H1 (cell line): ENCODE data around the gene INPP5K. TPM values are rescaled to one million over a fixed set of nuclear protein-coding genes. Genes with fewer than 3 reads are reported as not detected.

ENCODE experiments used
- CTCF ChIA-PET: fragments of 300-600 bp; sonication (Branson Sonifier 250); formaldehyde crosslinking; loops from one replicate; lab custom pipeline; 2021; ENCODE audit not compliant: partially characterized antibody; lab: Charles Lee
- POLR2A ChIA-PET: fragments of 300-600 bp; sonication (Branson Sonifier 250); formaldehyde crosslinking; loops from one replicate; lab custom pipeline; 2021; ENCODE audit warnings: inconsistent platforms; ENCODE audit not compliant: partially characterized antibody; lab: Charles Lee
- DNase-seq, 2 experiments: peaks; one replicate each; pipeline versions ENCODE4 v3.0.0 to v3.0.0-alpha.2; 2010 to 2022; ENCODE audit warnings: low spot score in 2 of 2, low read depth in 1 of 2, mixed read lengths in 1 of 2
- FAIRE-seq: peaks from 2 replicates; lab custom pipeline; 2011; peaks lifted over from hg19 to GRCh38; lab: Jason Lieb, UNC
- H2AFZ ChIP-seq: 2 replicates; pipeline ENCODE4 v1.8.1; 2012; ENCODE audit warnings: low read length, inconsistent platforms
- H2AK5ac ChIP-seq: 2 replicates; pipeline ENCODE4 v1.6.1; 2013; ENCODE audit warnings: low read depth, low read length
- H2BK120ac ChIP-seq: replicated peaks from 2 replicates; pipeline ENCODE3; 2013; ENCODE audit warnings: low read depth, low read length, inconsistent platforms
- H2BK12ac ChIP-seq: 2 replicates; pipeline ENCODE4 v1.6.1; 2013; ENCODE audit warnings: low read depth, low read length
- H2BK15ac ChIP-seq: 2 replicates; pipeline ENCODE4 v1.6.1; 2013; ENCODE audit warnings: low read length
- H2BK20ac ChIP-seq: 2 replicates; pipeline ENCODE4 v1.6.1; 2013; ENCODE audit warnings: low read length
- H2BK5ac ChIP-seq: 2 replicates; pipeline ENCODE4 v1.6.1; 2013; ENCODE audit warnings: low read depth, low read length
- H3K14ac ChIP-seq: 2 replicates; pipeline ENCODE4 v1.6.1; 2013; ENCODE audit warnings: inconsistent platforms; ENCODE audit not compliant: insufficient read length
- H3K18ac ChIP-seq: 2 replicates; pipeline ENCODE4 v1.6.1; 2013; ENCODE audit warnings: low read length; ENCODE audit errors: extremely low read depth
- H3K23ac ChIP-seq: 2 replicates; pipeline ENCODE4 v1.6.1; 2013; ENCODE audit warnings: inconsistent platforms; ENCODE audit not compliant: insufficient read length
- H3K23me2 ChIP-seq: 2 replicates; pipeline ENCODE4 v1.6.1; 2013; ENCODE audit warnings: low read depth, low read length
- H3K27ac ChIP-seq: 2 replicates; pipeline ENCODE4 v1.6.1; 2011; ENCODE audit warnings: low read depth, low read length, inconsistent platforms
- H3K27me3 ChIP-seq, 4 experiments: replicated peaks in 1 of 4; 1 replicate in 1 of 4; 2 replicates in 3 of 4; pipeline versions ENCODE4 v1.6.1 to v1.8.1; 2011 to 2013; ENCODE audit warnings: low read length in 3 of 4, mild to moderate bottlenecking in 3 of 4, inconsistent platforms in 2 of 4, mixed read lengths in 2 of 4, moderate library complexity in 1 of 4; ENCODE audit not compliant: control insufficient read depth in 3 of 4, insufficient read depth in 3 of 4; ENCODE audit errors: extremely low read depth in 1 of 4
- H3K36me3 ChIP-seq, 4 experiments: 2 replicates each; pipeline versions ENCODE4 v1.6.1 to v1.8.1; 2011 to 2013; ENCODE audit warnings: mild to moderate bottlenecking in 4 of 4, low read length in 3 of 4, moderate library complexity in 2 of 4, control low read depth in 1 of 4, inconsistent platforms in 1 of 4; ENCODE audit not compliant: insufficient read depth in 4 of 4, control insufficient read depth in 2 of 4
- H3K4ac ChIP-seq: replicated peaks from 2 replicates; pipeline ENCODE3; 2013; ENCODE audit warnings: low read length, low read depth, mixed read lengths, inconsistent platforms; ENCODE audit not compliant: insufficient read length
- H3K4me1 ChIP-seq, 4 experiments: replicated peaks in 1 of 4; 1 replicate in 1 of 4; 2 replicates in 3 of 4; pipeline versions ENCODE4 v1.6.1 to v1.8.1; 2011 to 2013; ENCODE audit warnings: low read length in 3 of 4, inconsistent platforms in 2 of 4, mixed read lengths in 1 of 4; ENCODE audit not compliant: insufficient read depth in 4 of 4, control insufficient read depth in 3 of 4
- H3K4me2 ChIP-seq, 2 experiments: 2 replicates each; pipeline versions ENCODE4 v1.6.1 to v1.8.1; 2011 to 2013; ENCODE audit warnings: low read depth in 2 of 2, low read length in 2 of 2, control low read depth in 1 of 2, inconsistent platforms in 1 of 2, mild to moderate bottlenecking in 1 of 2; ENCODE audit not compliant: insufficient read depth in 1 of 2
- H3K4me3 ChIP-seq, 4 experiments: fragments of 200-600, 300-600 bp in 1 of 4; sonication (generic), shearing (Covaris generic), sonication (Bioruptor Twin) in 1 of 4; 2 replicates each; pipeline versions ENCODE4 v1.5.1 to v1.8.1; 2011 to 2016; ENCODE audit warnings: low read length in 4 of 4, low read depth in 3 of 4, control low read depth in 2 of 4, inconsistent platforms in 2 of 4, mild to moderate bottlenecking in 2 of 4, mixed read lengths in 1 of 4, moderate library complexity in 1 of 4; ENCODE audit not compliant: insufficient read depth in 2 of 4; ENCODE audit errors: extremely low read depth in 1 of 4
- H3K56ac ChIP-seq: replicated peaks from 2 replicates; pipeline ENCODE3; 2013; ENCODE audit warnings: low read depth, mild to moderate bottlenecking, mixed read lengths, low read length, inconsistent platforms; ENCODE audit not compliant: insufficient read length
- H3K79me1 ChIP-seq: 2 replicates; pipeline ENCODE4 v1.6.1; 2013; ENCODE audit warnings: low read depth, low read length, control low read depth
- H3K79me2 ChIP-seq, 2 experiments: 2 replicates each; pipeline versions ENCODE4 v1.6.1 to v1.8.1; 2012 to 2013; ENCODE audit warnings: low read length in 2 of 2, mild to moderate bottlenecking in 2 of 2, inconsistent platforms in 1 of 2; ENCODE audit not compliant: insufficient read depth in 2 of 2, control insufficient read depth in 1 of 2
- H3K9ac ChIP-seq, 4 experiments: replicated peaks in 1 of 4; 1 replicate in 1 of 4; 2 replicates in 3 of 4; pipeline versions ENCODE4 v1.6.1 to v1.8.1; 2011 to 2013; ENCODE audit warnings: low read depth in 3 of 4, low read length in 3 of 4, control low read depth in 2 of 4, mild to moderate bottlenecking in 2 of 4, moderate library complexity in 2 of 4, inconsistent platforms in 1 of 4; ENCODE audit errors: extremely low read depth in 1 of 4
- H3K9me3 ChIP-seq, 2 experiments: 2 replicates each; pipeline versions ENCODE4 v1.6.1 to v1.8.1; 2012 to 2013; ENCODE audit warnings: mild to moderate bottlenecking in 2 of 2, moderate library complexity in 2 of 2, control low read depth in 1 of 2, inconsistent platforms in 1 of 2, low read depth in 1 of 2, low read length in 1 of 2, mixed read lengths in 1 of 2; ENCODE audit not compliant: insufficient read depth in 2 of 2
- H4K20me1 ChIP-seq, 2 experiments: replicated peaks in 1 of 2; 2 replicates each; pipeline versions ENCODE3 to v1.8.1; 2011 to 2013; ENCODE audit warnings: inconsistent platforms in 2 of 2, low read length in 2 of 2, mild to moderate bottlenecking in 1 of 2; ENCODE audit not compliant: insufficient read depth in 2 of 2, control insufficient read depth in 1 of 2
- H4K5ac ChIP-seq: 2 replicates; pipeline ENCODE4 v1.6.1; 2013; ENCODE audit warnings: low read length, low read depth, mixed read lengths, inconsistent platforms; ENCODE audit not compliant: insufficient read length
- H4K8ac ChIP-seq: 2 replicates; pipeline ENCODE4 v1.8.0; 2013; ENCODE audit warnings: mild to moderate bottlenecking, moderate library complexity, low read length, inconsistent platforms; ENCODE audit not compliant: insufficient read depth; ENCODE audit errors: extremely low read depth
- H4K91ac ChIP-seq: replicated peaks from 2 replicates; pipeline ENCODE3; 2013; ENCODE audit warnings: low read length, mixed read lengths, inconsistent platforms; ENCODE audit not compliant: insufficient read length
- BRCA1 ChIP-seq: IDR thresholded peaks from 2 replicates; pipeline ENCODE4 v1.6.1; 2012; ENCODE audit warnings: low read depth, low read length, improper control_type of control experiment
- CBX5 ChIP-seq: fragments of 300-800, 300-1000 bp; sonication (generic); IDR thresholded peaks from 2 replicates; pipeline ENCODE4 v1.7.1; 2016; ENCODE audit warnings: antibody characterized with exemption, low read length, low read depth
- CEBPB ChIP-seq: IDR thresholded peaks from 2 replicates; pipeline ENCODE4 v1.6.1; 2012; ENCODE audit warnings: low read depth, low read length
- CTBP2 ChIP-seq: IDR thresholded peaks from 2 replicates; pipeline ENCODE4 v1.7.0; 2011; ENCODE audit warnings: borderline replicate concordance, mild to moderate bottlenecking, moderate library complexity, mixed read lengths, low read length; ENCODE audit not compliant: insufficient read depth, insufficient read length
- CTCF ChIP-seq, 3 experiments: IDR thresholded peaks; 1 replicate in 2 of 3; 2 replicates in 1 of 3; pipeline versions ENCODE4 v1.5.1 to v1.6.1; 2011; ENCODE audit warnings: low read length in 3 of 3, mild to moderate bottlenecking in 3 of 3, inconsistent platforms in 2 of 3, low read depth in 1 of 3, moderate library complexity in 1 of 3; ENCODE audit not compliant: insufficient read depth in 1 of 3; ENCODE audit errors: control extremely low read depth in 1 of 3
- KDM5A ChIP-seq: fragments of 200-600 bp; IDR thresholded peaks from 2 replicates; pipeline ENCODE4 v1.7.1; 2012; ENCODE audit warnings: mild to moderate bottlenecking, low read length, inconsistent platforms, mixed read lengths
- PHF8 ChIP-seq: fragments of 200-600 bp; sonication (generic); conservative IDR thresholded peaks from 2 replicates; pipeline ENCODE4 v1.7.1; 2012; ENCODE audit warnings: low read depth, mild to moderate bottlenecking, inconsistent platforms, low read length, moderate library complexity
- SAP30 ChIP-seq: fragments of 300-600 bp; sonication (generic); IDR thresholded peaks from 2 replicates; pipeline ENCODE4 v1.7.1; 2012; ENCODE audit warnings: low read length, moderate library complexity, mild to moderate bottlenecking, inconsistent platforms; ENCODE audit not compliant: insufficient read depth, insufficient replicate concordance
- SIRT6 ChIP-seq: IDR thresholded peaks from one replicate; pipeline ENCODE4 v1.7.1; 2012; ENCODE audit warnings: low read length, inconsistent platforms
- WGBS, 2 experiments: shearing (Covaris generic) in 1 of 2; methylation state at CpG; one replicate each; pipeline versions ENCODE4 v1.1.6 to v1.1.7; 2013 to 2015; ENCODE audit warnings: low lambda C conversion rate in 2 of 2, mixed read lengths in 2 of 2, inconsistent platforms in 1 of 2, low coverage in 1 of 2, missing lambda C conversion rate in 1 of 2; ENCODE audit not compliant: insufficient replicate concordance in 2 of 2, insufficient coverage in 1 of 2, insufficient read length in 1 of 2; ENCODE audit errors: extremely low coverage in 1 of 2, missing lambda C conversion rate in 1 of 2; 5-methylcytosine and 5-hydroxymethylcytosine counted together
- polyA plus RNA-seq, 7 experiments: library from polyadenylated mRNA; depleted of rRNA in 3 of 7; stranded (reverse) in 5 of 7; unstranded in 2 of 7; fragments of >200 nt in 5 of 7; fragments of 200-250 nt in 2 of 7; gene quantifications; 1 replicate in 5 of 7; 2 replicates in 1 of 7; 4 replicates in 1 of 7; pipeline versions ENCODE4 v1.2.1 to v1.2.3, GENCODE V29; 2011 to 2013; ENCODE audit warnings: missing spikeins in 2 of 7, mixed read lengths in 2 of 7
- total RNA-seq: library from RNA; stranded (reverse); fragmentation: NEBNext Ultra II Directional; extraction: Animal tissue kit (Norgen Biotek cat#: 25700); gene quantifications from 2 replicates; pipeline ENCODE4 v1.2.1, GENCODE V29; 2021
- TF ChIP-seq, protein P1 (sequence below): IDR thresholded peaks from 2 replicates; pipeline ENCODE4 v1.6.1; 2012; ENCODE audit warnings: inconsistent platforms

Gene INPP5K
- total and polyA plus RNA-seq, 2 of the 8 experiments (the other 6 are each of a cell fraction or from before 2014, with no cell fraction given) = 21.0 to 24.1 TPM

- ChIA-PET CTCF (interaction anchor here (0.7 to 5.1 kb wide), 7 partner anchors 10 to 114 kb away, joined by 3 to 30 read pairs (median 4); partner anchors contain the start of genes INPP5K and MYO1C), POLR2A (interaction anchor here (0.8 to 3.3 kb wide), 6 partner anchors 7 to 28 kb away, joined by 3 to 17 read pairs (median 6); partner anchors contain the start of genes INPP5K and MYO1C)
- Histone ChIP-seq H4K5ac (no peak overlapping the region), H4K20me1 (peaks cover 0 to 3% of the 10 kb centered on the region in 2 experiments), H3K27ac (no peak overlapping the region), H3K18ac (no peak overlapping the region), H3K56ac (no peak overlapping the region), H2BK20ac (no peak overlapping the region), H3K9me3 (no peaks in the 10 kb centered on the region), H4K8ac (no peak overlapping the region), H3K79me1 (no peaks in the 10 kb centered on the region), H3K23ac (no peak overlapping the region), H2BK15ac (no peak overlapping the region), H3K79me2 (no peaks in the 10 kb centered on the region), H3K9ac (no peak overlapping the region), H4K91ac (no peak overlapping the region), H3K14ac (no peak overlapping the region), H3K4me3 (no peak overlapping the region), H3K4me1 (no peaks in the 10 kb centered on the region), H3K36me3 (no peaks in the 10 kb centered on the region; a peak in 1 of 8 replicates), H2AK5ac (no peak overlapping the region), H3K4ac (no peak overlapping the region), H2AFZ (no peak overlapping the region), H3K23me2 (no peaks in the 10 kb centered on the region), H3K27me3 (no peaks in the 10 kb centered on the region), H2BK12ac (no peak overlapping the region), H2BK5ac (no peak overlapping the region), H2BK120ac (no peak overlapping the region), H3K4me2 (no peak overlapping the region)
- no peak for DNase-seq
- 97% methylated on average over 3 of the region's 3 CpGs; no CpG with 5 or more reads in 1 of the 2 experiments for WGBS, 2 experiments
- FAIRE-seq = no peak
- TF ChIP-seq SAP30 (no peak), BRCA1 (no peak), CTBP2 (no peak), CTCF (IDR thresholded peaks at IDR 0.05; ENCODE audit: control extremely low read depth in 1 of 3, insufficient read depth in 1 of 3, low read depth in 1 of 3, low read length in 3 of 3) (no peak), CBX5 (no peak), PHF8 (no peak), SIRT6 (no peak), CEBPB (no peak), KDM5A (no peak)
- TF ChIP-seq, protein P1, sequence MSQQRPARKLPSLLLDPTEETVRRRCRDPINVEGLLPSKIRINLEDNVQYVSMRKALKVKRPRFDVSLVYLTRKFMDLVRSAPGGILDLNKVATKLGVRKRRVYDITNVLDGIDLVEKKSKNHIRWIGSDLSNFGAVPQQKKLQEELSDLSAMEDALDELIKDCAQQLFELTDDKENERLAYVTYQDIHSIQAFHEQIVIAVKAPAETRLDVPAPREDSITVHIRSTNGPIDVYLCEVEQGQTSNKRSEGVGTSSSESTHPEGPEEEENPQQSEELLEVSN = no peak
Measured at GRCh38 chr17:1504866-1505265, 11.5 kb downstream of the INPP5K start.
